Measurements from ENCODE around the gene WDR45.

WDR45 gene

DNA sequence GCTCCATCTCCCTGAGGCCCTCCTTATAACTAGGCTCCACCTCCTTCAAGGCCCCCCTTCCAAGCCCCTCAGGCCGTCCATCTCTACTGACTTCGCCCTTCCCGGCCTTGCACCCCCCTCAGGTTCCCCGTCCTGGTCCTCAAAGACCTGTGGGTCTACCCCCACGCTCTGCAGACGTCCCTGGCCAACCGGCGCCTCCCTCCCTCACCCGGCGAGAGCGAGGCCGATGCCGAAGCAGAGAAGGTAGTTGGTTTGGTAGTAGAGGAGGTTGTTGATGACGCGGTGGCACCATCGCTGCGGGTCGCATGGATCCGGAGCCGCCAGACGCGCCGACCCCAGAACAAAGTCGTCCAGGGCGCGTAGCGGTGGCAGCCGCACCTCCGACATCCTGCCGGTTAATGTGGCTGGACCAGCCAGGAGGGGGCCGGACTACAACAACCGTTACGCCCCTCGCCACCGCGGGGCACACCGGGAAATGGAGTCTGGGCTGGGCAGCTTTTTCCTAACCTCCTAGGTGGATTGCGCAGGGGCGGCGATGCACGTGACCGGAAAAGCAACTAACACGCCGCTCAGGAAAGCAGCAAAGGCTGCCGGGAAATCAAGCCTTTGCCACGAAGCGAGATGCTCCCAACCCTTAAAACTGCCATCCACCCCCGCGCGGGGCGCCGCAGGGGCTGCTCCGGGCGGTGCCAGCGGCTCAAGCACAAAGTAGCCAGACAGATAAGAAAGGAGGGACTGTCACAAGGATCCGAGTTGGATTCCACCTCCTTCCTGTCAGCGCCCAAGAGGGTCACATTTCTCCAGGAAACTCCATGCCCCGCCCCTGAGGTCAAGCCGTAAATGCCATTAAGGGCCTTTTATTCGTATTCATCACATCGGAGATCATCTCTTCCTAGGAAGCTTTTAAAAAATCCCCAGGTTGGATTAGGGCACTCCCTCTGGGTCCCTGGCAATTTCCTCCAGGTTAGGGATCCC, 5.8 kb downstream of the WDR45 start, which contains the start of gene PRAF2:
TSS of gene PRAF2 (minus strand) at position 402 of the 975 bp plus-strand sequence. CDS start at position 387, 15 bp downstream.
- DNase-seq, result peak; percentile 78

DNA sequence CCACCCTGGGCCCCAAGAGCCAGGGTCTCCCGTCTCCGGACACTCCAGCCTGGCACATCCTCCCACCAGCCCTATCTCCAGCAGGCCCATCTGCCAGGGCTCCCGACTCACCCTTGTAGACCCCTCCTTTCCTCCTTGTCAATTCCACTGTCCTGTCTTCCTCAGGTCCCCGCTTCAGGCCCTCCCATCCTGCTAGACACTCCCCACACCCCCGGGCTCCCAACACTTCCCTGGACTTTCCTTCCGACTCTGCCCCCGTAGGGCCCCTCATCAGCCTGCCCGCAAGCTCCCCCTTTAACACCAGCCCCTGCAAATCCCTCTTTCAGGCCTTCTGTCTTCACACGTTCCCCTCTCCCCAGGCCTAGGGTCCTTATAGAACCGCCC, 7.0 kb downstream of the WDR45 start:
- no peak for DNase-seq

DNA sequence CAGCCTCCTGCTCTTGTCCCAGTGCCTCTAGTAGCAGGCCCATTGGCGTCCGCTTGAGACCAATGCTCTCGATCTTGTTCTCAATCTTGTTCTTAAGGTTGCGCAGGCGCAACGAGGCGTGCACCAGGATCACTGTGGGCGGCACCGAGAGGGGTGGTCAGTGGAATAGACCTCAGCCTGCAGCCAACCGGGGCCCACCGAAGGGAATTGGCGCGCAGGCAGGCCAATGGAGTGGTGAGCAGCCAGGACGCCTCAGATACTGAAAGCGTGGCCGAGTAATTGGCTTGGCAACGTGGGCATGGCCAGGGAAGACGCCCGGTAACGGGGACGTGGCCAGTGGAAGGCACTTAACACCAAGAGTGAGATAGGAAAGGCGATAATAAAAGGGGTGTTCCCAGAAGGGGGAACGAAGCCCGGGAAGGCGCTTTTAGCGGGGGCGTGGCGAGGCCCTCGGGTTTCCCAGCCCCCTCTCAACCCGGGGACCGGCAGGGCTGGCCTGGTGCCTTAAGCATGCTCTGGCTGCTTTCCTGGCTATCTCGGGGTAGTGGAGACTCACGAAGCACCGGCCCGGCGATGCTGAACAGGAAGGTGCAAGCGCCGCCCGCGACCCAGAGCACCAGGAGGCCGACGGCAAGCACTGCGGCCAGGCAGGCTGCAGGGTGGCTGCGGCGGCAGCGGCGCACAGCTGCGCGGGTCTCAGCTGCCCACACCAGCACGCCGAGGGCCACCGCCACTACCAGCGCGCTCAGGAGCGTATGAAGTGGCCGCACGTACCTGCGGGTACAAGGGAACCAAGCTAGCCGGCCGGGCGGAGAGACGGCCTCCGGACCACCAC, 7.6 kb downstream of the WDR45 start:
- peak; percentile 20 for DNase-seq

DNA sequence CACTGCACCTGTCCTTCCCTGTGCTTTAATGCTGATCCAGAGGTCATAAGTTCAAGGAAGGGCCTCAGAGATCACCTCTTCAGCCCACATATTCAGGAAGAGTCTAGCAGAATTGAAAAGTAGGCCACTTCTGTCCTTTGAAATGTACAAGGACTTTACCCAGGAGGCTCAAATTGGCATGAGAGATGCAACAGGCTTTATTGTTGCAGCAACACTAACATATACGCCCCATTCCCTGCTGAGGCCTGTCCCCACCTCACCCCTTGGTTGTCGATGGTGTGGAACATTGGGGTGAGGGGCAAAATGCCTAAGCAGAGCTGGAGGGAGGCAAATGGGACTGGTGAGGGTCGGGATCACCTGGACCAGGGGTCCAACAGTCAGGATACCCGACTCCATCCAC, 8.7 kb downstream of the WDR45 start:
- no peak for DNase-seq

DNA sequence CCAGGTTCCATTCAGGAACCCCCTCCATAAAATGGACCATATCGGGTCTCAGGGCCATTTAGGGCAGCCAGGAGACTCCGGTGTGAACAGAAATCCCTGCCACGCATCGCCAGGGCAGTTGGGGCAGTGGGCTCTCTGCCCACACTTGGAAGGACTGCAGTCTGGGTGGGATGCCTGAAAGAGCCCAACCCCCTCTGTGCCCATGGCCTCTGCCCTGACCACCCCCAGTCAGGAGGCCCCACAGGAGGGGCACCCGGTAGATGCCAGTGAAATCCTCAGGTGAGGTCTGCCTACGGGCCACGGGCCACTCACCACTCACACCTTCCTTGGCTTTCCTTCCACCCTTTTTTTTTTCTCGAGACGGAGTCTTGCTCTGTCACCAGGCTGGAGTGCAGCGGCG, 10.6 kb downstream of the WDR45 start:
- no peak for DNase-seq

DNA sequence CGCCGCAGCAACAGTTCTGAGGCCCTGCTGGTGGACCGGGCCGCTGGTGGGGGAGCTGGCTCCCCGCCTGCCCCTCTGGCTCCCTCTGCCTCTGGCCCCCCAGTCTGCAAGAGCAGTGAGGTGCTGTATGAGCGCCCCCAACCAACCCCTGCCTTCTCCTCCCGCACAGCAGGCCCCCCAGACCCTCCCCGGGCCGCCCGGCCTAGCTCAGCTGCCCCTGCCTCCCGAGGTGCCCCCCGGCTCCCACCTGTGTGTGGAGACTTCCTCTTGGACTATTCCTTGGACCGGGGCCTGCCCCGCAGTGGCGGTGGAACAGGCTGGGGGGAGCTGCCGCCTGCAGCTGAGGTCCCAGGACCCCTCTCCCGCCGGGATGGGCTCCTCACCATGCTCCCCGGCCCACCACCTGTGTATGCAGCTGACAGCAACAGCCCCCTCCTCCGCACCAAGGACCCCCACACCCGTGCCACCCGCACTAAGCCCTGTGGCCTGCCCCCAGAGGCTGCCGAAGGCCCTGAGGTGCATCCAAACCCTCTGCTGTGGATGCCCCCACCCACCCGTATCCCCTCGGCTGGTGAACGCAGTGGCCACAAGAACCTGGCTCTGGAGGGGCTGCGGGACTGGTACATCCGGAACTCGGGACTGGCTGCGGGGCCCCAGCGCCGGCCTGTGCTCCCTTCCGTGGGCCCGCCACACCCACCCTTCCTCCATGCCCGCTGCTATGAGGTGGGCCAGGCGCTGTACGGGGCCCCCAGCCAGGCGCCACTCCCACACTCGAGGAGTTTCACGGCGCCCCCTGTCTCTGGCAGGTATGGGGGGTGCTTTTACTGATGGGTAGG, 12.2 kb downstream of the WDR45 start:
- DNase-seq, result no peak

DNA sequence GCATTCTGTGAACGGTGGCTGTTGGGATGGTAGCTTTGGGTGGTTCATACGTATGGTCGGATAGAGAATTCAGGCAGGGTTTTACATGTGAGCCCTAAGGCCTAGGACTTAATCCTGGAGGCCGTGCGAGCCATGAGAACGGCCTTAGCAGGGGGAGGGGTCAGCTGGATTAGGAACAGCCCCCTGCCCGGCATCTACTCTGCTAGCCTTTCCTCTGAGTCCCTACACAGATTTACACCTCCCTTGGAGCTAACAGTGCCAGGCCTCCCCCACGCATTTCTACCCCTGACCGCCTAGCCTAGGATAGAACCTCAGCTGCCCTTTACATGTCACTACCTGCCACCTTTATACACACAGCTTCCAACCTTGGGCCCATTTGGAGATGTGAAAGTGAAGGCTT, 13.0 kb downstream of the WDR45 start:
- no peak for DNase-seq

DNA sequence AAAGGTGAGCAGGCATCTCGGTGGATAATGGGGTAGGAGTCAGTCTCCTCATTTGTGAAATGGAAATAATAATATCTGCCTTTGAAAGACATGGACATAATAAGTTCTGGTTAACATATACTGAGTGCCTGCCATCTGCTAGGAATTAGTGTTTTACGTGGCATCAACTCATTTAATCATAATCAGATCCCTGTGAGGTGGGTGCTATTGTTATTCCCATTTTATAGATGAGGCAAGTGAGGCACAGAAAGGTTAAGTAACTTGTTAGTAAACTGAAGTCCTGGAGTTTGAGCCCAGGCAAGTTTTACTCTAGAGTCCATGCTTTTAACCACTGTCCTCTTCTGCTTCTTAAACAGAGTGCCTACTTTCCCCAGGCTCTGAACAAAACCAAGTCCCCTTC, 13.4 kb downstream of the WDR45 start:
- DNase-seq, result no peak

DNA sequence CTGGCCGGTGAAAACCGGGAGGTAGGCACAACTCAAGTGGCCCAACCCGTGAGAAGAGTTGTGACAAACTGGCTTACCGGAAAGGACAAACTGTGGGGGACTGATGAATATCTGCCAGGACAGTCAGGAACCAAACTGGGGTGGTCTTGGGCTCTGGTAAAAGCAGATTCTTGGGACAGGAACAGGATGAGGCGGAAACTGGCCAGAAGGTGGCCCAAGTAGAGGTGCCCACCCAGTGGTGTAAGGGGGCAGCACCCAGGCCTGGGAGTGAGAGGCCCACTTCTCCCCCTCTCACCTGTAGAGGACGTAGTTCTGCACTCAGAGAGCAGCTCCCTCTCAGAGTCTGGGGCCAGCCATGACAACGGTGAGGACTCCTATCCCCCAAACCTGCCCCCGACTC, 15.0 kb downstream of the WDR45 start:
- no peak for DNase-seq

DNA sequence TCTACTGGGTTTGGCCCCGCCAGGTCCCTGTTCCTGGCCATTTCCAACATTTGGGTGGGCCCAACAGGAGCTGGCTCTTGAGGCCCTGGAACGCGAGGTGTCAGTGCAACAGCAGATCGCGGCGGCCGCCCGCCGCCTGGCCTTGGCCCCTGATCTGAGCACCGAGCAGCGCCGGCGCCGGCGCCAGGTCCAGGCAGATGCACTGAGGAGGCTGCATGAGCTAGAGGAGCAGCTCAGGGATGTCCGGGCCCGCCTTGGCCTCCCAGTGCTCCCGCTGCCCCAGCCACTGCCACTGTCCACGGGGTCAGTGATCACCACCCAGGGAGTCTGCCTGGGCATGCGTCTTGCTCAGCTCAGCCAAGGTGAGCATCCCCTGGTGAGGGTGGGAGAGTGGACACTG, 15.4 kb downstream of the WDR45 start:
- DNase-seq, result no peak

DNA sequence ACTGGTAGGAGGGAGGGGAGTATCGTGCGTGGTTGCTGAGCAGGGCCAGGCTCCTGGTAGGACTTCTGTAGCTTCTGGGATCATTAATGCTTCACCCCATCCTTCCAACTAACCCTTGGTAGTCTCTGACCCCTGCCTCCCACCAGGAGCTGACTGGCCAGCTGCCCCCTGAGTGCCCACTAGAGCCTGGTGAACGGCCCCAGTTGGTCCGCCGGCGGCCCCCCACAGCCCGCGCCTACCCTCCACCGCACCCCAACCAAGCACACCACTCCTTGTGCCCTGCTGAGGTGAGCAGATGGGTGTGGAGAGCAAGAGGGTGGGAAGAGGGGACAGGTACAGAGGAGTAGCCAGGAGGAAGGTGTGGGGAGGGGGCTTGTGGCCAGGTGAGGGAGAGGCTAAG, 16.0 kb downstream of the WDR45 start:
- DNase-seq, result no peak

DNA sequence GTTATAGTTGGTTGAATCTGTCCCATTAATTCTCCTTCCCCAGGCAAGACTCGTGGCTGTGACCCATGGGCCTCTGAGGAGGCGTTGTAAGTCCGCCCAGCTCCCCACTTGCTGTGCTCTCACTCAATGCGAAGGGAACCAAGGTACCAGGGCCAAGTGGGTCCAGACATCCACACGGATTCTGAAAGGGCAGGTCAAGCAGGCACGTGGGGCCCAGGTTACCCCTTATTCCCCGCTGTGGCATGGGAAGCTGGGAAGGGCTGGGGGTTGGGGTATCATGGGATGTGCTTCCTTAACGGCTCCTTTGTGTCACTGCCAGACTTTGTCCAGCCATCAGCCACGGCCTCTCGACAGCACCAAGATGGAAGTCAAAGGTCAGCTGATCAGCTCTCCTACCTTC, 17.8 kb downstream of the WDR45 start:
- DNase-seq, result no peak

DNA sequence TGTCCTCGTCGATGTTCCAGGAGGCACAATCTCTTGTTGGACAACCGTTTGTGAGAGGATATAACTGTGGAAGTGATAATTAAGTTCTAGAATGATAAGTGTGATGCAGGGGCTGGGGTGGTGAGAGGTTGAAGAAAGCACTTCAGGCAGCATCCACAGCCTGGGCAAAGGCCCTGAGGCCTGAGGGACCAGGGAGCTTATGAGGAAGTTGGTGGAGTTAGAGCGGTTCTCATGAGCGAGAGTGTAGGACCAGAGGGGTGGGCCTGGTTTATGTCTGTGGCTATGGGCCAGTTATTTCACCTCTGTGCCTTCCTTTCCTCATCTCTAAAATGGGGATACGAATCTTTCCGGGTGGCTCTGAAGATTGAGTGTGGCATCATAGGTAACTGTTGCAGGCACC, 18.2 kb downstream of the WDR45 start:
- no peak for DNase-seq

DNA sequence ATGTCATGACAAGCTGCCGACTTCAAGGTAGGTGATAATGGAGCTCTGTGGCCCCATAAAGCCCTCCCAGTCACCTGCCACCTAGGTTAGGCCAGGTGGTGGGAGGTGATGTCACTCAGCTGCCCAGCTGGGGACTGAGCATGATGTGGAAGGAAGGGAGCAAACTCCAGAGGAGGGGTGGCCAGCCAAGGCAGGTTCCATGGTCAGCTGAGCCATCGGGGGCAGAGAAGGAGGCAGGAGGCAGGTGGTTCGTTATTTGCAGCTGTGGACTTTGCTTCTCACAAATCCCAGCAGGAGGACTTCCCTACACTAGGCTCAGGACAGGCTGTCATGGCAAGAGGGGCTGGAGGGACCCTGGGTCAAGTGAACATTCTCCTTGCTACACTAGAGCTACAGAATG, 18.8 kb downstream of the WDR45 start:
- no peak for DNase-seq

DNA sequence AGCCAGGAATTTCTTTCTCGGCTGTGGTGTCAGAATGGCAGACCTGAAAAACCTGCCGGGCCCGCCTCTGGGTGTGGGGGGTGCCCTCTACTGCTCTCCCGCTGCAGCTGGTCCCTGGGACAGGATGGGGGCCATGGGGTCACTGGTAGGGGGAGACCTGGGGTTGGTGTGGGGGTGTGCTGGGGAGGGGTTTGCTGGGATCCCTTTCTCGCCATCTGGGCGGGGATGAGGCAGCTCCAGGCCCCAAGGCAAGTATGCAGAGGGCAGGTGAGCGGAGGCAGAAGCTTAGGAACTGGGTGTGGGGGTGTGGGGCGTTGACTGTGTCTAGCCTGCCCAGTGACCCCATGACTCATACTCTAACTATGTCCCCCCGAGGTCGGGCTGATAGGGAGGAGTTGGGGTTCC, 20.0 kb downstream of the WDR45 start:
- no peak for DNase-seq

DNA sequence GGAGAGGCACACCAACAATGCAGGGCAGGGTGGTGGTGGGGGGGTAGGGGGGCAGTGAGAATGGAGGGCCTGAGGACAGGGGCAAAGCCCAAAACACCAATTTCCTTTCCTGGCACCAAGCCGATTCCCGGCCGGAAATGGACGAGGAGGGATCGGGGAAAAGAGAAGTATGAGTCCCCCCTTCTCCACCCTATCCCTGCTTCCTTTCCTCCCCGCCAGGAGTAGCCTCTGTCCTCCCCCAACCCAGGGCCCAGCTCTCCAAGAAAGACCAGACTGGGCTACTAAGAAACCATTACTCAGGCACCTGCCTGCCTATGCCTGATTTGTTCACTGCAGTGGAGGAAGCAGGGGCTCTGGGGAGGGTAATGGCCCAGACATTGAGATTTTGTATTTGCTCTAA, 20.5 kb downstream of the WDR45 start:
- DNase-seq, result no peak

DNA sequence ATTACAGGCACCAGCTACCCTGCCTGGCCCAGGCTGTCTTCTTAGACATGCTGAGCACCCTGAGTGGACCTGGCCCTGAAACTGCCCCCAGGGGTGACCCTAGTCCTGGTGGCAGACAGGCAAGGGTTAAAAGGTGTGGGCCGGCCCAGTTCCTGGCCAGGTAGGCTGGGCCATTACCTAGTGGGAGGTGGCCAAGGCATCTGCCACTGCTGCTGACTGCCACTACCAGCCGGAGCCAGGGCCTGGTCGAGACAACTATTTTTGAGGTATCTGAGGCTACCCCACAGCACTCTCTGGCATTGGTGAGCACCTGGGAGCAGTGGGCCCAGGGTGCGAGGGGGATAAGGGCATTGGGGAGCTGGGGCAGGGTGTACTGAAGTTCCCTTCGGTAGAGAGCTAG, 20.9 kb downstream of the WDR45 start, which contains the start of gene CCDC120:
TSS of gene CCDC120 (plus strand) at position 206 of the 400 bp plus-strand sequence. CDS start 3,043 bp downstream, outside the sequence.
- no peak for DNase-seq

DNA sequence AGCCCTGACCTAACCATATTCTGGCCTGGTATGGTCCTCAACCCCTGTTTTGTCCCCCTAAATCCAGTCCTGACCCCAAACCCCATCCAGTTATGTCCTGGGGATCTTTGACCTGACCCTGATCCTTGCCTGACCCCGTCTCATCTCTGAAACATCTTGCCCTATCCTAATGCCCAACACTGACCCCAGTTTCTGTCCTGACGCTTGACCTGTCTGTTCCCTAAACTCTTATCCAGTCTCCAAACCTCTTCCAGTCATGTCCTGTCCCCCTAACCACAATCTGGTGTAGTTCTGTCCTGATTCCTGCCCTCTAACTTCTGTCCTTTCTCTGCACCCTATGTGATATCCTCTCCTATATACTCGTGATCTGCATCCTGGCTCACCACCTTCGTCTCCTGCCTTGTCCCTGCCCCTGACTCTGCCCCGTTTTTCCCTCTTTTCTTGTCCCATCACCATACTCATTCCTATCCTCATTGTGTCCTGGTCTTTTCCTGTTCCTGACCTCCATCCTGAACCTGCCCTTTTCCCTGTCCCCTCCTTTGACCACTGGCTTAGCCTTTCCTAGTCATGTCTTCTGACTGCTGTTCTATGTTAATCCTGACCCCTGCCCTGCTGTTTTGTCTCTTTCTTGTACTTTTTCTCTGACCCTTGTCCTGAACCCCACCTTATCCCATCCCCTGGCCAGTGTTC, 25.5 kb downstream of the WDR45 start:
- no peak for DNase-seq

DNA sequence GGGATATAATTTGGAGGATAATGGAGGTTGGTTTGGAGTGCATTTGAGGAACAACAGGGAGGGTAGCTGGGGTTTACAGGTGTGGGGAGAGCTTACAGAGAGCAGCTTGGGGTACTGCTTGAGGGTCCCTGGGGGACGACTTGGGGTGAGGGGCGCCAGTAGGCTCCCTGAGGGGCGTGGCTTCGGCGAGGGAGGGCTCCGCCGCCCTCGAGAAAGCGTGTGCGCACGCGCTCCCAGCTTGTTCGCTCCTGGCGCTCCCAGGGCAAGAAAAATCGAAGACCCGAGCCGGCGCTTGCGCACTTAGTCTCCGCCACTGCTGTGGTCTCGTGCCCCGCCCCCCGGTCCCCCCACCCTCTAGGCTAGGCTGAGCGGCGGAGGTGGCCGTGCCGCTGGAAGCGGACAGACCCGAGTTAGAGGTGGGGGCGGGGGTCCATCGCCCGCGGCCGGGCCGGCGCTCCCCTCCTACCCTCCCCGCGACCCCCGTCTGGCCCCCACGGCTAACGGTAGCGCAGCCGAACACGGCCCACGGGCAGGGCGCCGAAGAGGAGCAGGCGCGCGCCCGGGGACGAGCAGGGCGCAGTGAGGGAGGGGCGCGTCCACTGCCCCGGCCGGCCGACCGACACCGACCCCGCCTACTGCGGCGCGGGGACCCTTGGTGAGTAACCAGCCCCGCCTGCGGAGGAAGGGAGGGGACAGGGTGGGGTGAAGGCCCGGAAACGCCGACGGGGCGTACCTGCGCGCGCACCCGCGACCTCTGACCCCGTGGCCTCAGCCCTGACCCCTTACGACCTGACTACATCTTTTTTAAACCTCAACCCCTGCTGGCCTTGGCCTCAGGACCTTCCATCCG, 26.2 kb downstream of the WDR45 start:
- DNase-seq, result peak; percentile 83

DNA sequence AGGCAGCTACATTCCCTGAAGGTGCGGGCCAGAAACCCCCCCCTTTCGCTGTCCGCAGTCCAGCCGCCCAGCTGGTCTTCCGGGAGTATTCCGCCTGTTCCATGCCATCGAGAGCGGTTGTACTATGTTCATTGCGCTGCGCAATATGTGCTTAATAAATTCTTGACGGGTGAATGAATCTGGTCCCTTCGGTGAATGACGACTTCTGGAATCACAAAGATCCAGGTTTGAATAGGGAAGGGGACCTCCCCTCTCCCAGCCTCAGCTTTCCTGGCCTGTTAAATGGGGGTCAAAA, 35.8 kb downstream of the WDR45 start:
- DNase-seq, result no peak

DNA sequence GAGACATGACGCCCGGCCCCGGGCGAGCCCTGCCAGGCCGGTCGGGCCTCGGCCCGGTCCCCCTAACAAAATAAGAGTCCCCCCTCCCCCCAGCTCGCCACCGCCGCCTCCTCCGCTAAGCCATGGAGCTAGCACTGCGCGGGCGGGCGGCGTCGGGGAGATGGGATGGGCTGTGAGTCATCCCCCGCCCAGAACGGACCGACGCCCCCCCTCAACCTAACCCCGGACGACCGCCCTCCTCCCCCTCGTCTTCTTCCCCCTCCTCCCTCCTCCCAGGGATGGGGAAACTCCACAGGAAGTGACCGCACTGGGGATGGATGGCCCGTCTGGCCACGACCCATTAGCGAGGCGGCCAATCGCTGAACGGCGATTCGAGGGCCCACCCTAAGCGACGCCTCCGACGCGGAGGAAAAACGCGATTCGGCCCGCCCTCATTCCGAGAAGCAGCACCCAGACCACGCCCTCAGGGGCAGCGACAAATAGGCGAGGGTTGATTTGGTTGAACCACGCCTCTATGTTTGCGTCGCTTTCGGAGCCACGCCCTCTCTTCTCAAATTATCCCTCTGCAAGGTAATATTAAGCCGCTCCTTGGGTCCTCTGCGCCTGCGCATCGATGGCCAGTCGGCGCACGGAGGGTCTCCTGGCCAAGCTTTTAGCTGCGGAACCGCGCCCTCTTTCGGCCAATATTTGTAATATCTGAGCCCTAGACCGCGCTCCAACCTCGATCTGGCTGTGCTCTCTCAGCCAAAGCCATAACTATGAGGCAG, 36.3 kb downstream of the WDR45 start, which contains the start of gene TFE3:
TSS of gene TFE3 (minus strand) at position 138 of the 767 bp plus-strand sequence. CDS start at position 7, 131 bp downstream.
- DNase-seq, result peak; percentile 96
